Mesothelial cell of epicardium (in vitro differentiated cells): ENCODE measurements around the gene TADA3. TPM values are rescaled to one million over a fixed set of nuclear protein-coding genes. Genes with fewer than 3 reads are reported as not detected.
"Not testable (repeated sequence)": the region's sequence is repeated elsewhere in the genome, so short reads cannot be mapped to it uniquely, and the experiment has no call there.

ENCODE experiments used
- DNase-seq, 2 experiments: peaks; one replicate each; pipeline ENCODE4 v3.0.0; 2021; ENCODE audit warnings: low spot score in 2 of 2; ENCODE audit not compliant: unreplicated experiment in 2 of 2
- H3K27ac Mint-ChIP-seq: 2 replicates; pipeline ENCODE4 v1.8.0; 2021; ENCODE audit warnings: mixed read lengths
- H3K27me3 Mint-ChIP-seq: 2 replicates; pipeline ENCODE4 v1.8.0; 2021; ENCODE audit warnings: low read depth, mixed read lengths
- H3K36me3 Mint-ChIP-seq: 2 replicates; pipeline ENCODE4 v1.8.0; 2021; ENCODE audit warnings: mixed read lengths
- H3K4me1 Mint-ChIP-seq: 2 replicates; pipeline ENCODE4 v1.8.0; 2021; ENCODE audit warnings: mixed read lengths
- H3K4me3 Mint-ChIP-seq: 2 replicates; pipeline ENCODE4 v1.8.0; 2021; ENCODE audit warnings: mild to moderate bottlenecking, moderate library complexity, mixed read lengths
- H3K9me3 Mint-ChIP-seq: 2 replicates; pipeline ENCODE4 v1.8.0; 2021; ENCODE audit warnings: mixed read lengths
- total RNA-seq: library from RNA; stranded (reverse); gene quantifications from 3 replicates; pipeline ENCODE4 v1.2.1, GENCODE V29; 2021
- TF ChIP-seq, protein P1 (sequence below): fragments of 200-600 bp; sonication (generic); IDR thresholded peaks from one replicate; pipeline ENCODE4 v1.5.0; 2021; ENCODE audit warnings: antibody characterized with exemption; ENCODE audit not compliant: unreplicated experiment

Gene TADA3
- total RNA-seq, 1 donor from 2014 or later = 67.2 TPM

DNA sequence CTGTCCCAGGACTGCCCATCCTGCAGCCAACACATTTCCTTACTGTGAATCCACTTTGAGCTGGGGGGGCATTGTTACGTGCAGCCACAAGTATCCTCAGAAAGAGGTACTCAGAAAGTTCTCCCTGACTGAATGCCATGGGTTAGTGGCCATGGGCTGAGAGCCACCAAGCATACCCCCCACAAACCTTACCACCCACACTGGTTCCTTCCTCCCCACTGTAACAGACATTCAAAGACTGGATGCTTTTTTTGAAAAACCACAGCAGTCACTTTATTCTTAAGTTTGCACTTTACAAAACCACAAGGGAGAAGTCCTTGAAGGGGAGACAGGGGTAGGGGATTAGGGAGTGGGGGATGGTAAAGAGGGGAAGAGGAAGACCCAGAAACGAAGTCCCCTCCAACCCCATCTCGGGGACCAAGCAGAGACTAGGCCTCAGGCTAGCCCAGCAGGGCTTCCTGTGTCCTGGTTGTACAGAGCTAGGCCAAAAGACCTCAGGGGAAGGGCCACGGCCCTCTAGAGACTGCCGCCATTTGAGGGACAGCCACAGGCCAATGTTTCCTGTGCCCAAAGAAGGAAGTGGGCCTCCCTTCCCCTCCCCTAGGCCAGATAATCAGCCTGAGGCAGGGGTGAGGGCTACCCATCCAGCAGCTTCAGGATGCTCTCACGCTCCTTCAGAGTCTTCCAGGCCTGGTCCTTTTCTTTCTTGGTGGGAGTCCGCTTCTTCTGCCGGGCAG lies 12.4 kb downstream of the TADA3 start:
- no peaks in the 10 kb centered on the region for H3K4me1 Mint-ChIP-seq
- no peak overlapping the region for H3K27ac Mint-ChIP-seq
- TF ChIP-seq, protein P1, sequence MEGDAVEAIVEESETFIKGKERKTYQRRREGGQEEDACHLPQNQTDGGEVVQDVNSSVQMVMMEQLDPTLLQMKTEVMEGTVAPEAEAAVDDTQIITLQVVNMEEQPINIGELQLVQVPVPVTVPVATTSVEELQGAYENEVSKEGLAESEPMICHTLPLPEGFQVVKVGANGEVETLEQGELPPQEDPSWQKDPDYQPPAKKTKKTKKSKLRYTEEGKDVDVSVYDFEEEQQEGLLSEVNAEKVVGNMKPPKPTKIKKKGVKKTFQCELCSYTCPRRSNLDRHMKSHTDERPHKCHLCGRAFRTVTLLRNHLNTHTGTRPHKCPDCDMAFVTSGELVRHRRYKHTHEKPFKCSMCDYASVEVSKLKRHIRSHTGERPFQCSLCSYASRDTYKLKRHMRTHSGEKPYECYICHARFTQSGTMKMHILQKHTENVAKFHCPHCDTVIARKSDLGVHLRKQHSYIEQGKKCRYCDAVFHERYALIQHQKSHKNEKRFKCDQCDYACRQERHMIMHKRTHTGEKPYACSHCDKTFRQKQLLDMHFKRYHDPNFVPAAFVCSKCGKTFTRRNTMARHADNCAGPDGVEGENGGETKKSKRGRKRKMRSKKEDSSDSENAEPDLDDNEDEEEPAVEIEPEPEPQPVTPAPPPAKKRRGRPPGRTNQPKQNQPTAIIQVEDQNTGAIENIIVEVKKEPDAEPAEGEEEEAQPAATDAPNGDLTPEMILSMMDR = no peak
- H3K4me3 Mint-ChIP-seq = no peak overlapping the region
- no peaks in the 10 kb centered on the region for H3K27me3 Mint-ChIP-seq
- H3K9me3 Mint-ChIP-seq = no peaks in the 10 kb centered on the region
- peaks cover 17% of the 10 kb centered on the region for H3K36me3 Mint-ChIP-seq
- DNase-seq = no peak

DNA sequence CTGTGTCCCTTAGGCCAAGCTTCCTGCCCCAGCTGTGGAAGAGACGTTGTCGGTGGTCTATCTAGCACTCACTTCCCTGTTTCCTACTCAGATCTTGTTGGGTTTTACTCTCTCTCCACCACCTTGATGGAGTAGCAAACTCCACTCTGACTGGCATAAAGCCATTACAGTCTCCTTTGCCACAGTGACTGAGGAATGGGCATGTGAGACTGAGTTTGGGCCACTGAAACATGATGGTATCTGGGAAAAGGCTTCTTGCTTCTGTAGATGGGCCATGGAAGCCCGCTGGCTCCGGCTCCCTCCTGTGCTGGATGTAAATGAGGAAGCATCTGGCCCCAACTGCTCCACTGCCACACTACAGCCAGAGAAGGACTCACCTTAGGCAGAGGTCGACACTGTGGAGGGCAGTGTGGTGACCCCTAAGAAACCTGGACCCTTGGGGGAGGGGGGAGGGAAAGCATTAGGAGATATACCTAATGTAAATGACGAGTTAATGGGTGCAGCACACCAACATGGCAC lies 13.1 kb downstream of the TADA3 start:
- peaks cover 15% of the 10 kb centered on the region for H3K36me3 Mint-ChIP-seq
- H3K27me3 Mint-ChIP-seq = no peaks in the 10 kb centered on the region
- TF ChIP-seq, protein P1 = no peak
- DNase-seq = no peak
- H3K9me3 Mint-ChIP-seq = no peaks in the 10 kb centered on the region
- no peaks in the 10 kb centered on the region for H3K4me1 Mint-ChIP-seq
- H3K4me3 Mint-ChIP-seq = no peak overlapping the region
- no peak overlapping the region for H3K27ac Mint-ChIP-seq

DNA sequence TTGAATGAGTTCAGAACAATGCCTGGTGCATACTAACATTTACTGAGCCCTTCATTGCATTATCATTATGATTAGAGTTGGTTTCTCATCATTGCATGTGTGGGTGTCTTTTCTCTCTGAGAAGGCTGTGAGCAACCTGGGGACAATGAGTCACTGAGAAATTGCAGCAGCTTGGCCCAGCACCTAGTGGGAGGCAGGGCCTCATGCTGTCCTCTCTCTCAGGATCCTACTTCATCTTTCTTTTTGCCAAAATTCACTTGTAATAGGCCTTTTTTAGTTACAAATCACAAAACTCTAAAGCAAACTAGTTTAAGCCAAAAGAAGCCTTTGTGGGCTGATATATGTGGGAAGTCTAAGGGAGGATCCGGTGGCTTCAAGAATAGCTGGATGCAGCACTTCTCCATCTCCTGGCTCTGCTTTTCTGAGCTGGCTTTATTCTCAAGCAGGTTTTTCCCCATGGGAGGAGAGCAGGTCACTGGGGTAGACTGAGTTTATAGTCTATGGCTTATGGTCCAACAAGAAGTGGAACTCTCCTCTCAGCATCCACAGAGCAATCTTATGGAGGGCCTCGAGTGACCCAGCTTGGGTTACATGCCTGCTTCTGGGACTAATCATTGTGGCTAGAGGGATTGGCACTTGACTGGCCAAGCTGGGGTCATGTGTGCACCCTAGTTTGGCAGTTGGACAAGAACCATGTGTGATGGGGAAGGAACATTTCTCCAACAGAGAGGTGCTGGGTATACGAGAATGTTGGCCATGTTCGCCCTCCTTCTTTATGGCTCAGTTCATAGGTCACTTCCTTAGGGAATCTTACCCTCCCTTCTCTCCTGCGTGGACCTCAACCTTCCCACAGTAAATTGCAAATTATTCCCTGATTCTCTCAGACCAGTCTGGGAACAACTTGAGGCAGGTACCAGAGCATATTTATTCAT lies 13.9 kb downstream of the TADA3 start:
- Mint-ChIP-seq H3K36me3 (peaks cover 14% of the 10 kb centered on the region), H3K4me3 (no peak overlapping the region), H3K9me3 (no peaks in the 10 kb centered on the region), H3K4me1 (no peaks in the 10 kb centered on the region), H3K27me3 (no peaks in the 10 kb centered on the region), H3K27ac (no peak overlapping the region)
- no peak for DNase-seq
- TF ChIP-seq, protein P1 = no peak

DNA sequence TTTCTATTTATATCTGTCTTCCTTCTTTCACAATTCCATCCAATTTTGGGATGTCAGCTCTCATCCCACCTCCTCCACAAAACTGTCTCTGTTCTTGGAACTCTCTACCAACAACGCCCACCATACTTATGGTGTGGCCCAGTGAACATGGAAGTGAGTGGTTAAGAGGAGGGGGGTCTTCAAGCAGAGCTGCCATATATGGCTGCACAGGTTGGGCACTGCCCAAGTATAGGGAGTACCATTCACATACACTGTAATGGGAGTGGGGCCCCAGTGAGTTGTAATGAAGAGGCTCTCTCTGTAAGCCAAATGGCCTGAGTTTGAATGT lies 14.6 kb downstream of the TADA3 start:
- Mint-ChIP-seq H3K36me3 (peaks cover 10% of the 10 kb centered on the region), H3K27ac (no peak overlapping the region), H3K4me3 (no peak overlapping the region), H3K27me3 (no peaks in the 10 kb centered on the region), H3K4me1 (no peaks in the 10 kb centered on the region), H3K9me3 (no peaks in the 10 kb centered on the region)
- TF ChIP-seq, protein P1 = no peak
- DNase-seq = no peak

DNA sequence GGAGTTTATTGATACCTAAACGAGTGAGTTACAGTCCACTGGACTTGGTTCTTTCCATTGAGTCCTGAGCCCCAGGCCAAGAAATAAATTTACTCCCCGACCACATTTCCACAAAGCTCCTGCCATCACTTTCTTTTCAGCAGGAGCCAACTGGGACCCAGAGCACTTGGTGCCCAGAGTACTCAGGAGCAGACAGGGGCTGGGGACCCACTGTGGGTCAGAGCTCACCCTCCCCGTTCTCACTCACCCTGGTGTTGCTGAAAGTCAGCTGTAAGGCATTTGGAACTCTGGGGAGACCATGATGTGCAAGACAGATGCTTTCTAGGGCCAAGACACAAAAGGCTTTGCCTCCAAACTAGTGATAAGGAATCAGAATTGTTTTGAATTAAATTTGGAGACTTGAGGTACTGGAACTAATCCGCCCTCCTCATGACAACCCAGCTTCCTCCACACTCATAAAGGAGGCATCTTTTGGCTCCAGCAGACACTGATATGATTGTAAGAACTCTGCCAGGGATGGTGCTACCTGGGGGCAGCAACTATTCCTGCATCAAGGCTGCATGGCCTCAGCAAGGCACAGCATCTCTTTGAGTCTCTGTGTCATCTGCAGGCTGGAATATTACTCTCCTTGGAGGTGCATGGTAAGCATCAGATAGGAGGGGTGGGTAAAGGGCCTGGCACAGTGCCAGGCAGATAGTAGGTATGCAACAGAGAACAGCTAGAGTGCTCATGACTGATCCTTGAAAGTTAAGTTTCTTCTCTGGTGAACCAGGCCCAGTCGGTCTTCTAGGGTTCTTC lies 15.2 kb downstream of the TADA3 start:
- H3K36me3 Mint-ChIP-seq = peaks cover 5% of the 10 kb centered on the region
- H3K27ac Mint-ChIP-seq = no peak overlapping the region
- H3K4me1 Mint-ChIP-seq = no peaks in the 10 kb centered on the region
- DNase-seq = no peak
- H3K27me3 Mint-ChIP-seq = no peaks in the 10 kb centered on the region
- H3K4me3 Mint-ChIP-seq = no peak overlapping the region
- H3K9me3 Mint-ChIP-seq = no peaks in the 10 kb centered on the region
- TF ChIP-seq, protein P1 = no peak

DNA sequence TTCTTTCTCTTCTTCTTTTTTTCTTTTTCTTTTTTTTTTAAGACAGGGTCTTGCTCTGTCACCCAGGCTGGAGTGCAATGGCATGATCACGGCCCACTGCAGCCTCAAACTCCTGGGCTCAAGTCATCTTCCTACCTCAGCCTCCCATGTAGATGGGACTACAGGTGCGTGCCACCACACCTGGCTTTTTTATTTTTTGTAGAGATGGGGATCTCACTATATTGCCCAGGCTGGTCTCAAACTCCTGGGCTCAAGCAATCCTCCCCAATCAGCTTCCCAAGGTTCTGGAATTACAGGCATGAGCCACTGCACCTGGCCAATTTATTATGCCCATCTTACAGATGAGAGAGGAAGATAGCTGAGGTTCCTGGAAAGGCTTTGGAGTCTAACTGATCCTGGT lies 21.3 kb downstream of the TADA3 start:
- not testable (repeated sequence) for DNase-seq, H3K27me3 Mint-ChIP-seq, H3K27ac Mint-ChIP-seq

More for the DNA sequence above, 21.3 kb downstream of the TADA3 start:
- not testable (repeated sequence) for H3K9me3 Mint-ChIP-seq, H3K36me3 Mint-ChIP-seq
- Mint-ChIP-seq H3K4me3 (peak overlapping the region; percentile 66), H3K4me1 (peaks cover 16% of the 10 kb centered on the region)
